Endothelial cell (in vitro differentiated cells): Measurements from ENCODE around the gene IL18R1. TPM values are rescaled to one million over a fixed set of nuclear protein-coding genes. Genes with fewer than 3 reads are reported as not detected.
"Not testable (repeated sequence)": the region's sequence is repeated elsewhere in the genome, so short reads cannot be mapped to it uniquely, and the experiment has no call there.

ENCODE experiments used
- DNase-seq: peaks from one replicate; pipeline ENCODE4 v3.0.0; 2021; ENCODE audit warnings: low spot score
- H3K27ac Mint-ChIP-seq: one replicate; pipeline ENCODE4 v1.8.0; 2021; ENCODE audit warnings: mixed read lengths, inconsistent platforms; ENCODE audit not compliant: unreplicated experiment
- H3K27me3 Mint-ChIP-seq: one replicate; pipeline ENCODE4 v1.8.0; 2021; ENCODE audit warnings: mild to moderate bottlenecking, moderate library complexity, mixed read lengths, inconsistent platforms; ENCODE audit not compliant: unreplicated experiment
- H3K36me3 Mint-ChIP-seq: one replicate; pipeline ENCODE4 v1.8.0; 2021; ENCODE audit warnings: mild to moderate bottlenecking, low read depth, mixed read lengths, inconsistent platforms; ENCODE audit not compliant: unreplicated experiment
- H3K4me1 Mint-ChIP-seq: one replicate; pipeline ENCODE4 v1.8.0; 2021; ENCODE audit warnings: mild to moderate bottlenecking, mixed read lengths, inconsistent platforms; ENCODE audit not compliant: unreplicated experiment
- H3K4me3 Mint-ChIP-seq: one replicate; pipeline ENCODE4 v1.8.0; 2021; ENCODE audit warnings: mild to moderate bottlenecking, mixed read lengths, inconsistent platforms; ENCODE audit not compliant: unreplicated experiment
- H3K9me3 Mint-ChIP-seq: one replicate; pipeline ENCODE4 v1.8.0; 2021; ENCODE audit warnings: mixed read lengths, inconsistent platforms; ENCODE audit not compliant: unreplicated experiment
- CTCF ChIP-seq: fragments of 200-600 bp; sonication (generic); IDR thresholded peaks from one replicate; pipeline ENCODE4 v1.5.0; 2021; ENCODE audit warnings: antibody characterized with exemption; ENCODE audit not compliant: unreplicated experiment
- total RNA-seq: library from RNA; stranded (reverse); fragmentation: NEBNext Ultra II Directional; extraction: Animal tissue kit (Norgen Biotek cat#: 25700); gene quantifications from one replicate; pipeline ENCODE4 v1.2.1, GENCODE V29; 2021; ENCODE audit not compliant: unreplicated experiment

IL18R1 gene
- total RNA-seq, 1 donor from 2014 or later, result 0.51 TPM

DNA sequence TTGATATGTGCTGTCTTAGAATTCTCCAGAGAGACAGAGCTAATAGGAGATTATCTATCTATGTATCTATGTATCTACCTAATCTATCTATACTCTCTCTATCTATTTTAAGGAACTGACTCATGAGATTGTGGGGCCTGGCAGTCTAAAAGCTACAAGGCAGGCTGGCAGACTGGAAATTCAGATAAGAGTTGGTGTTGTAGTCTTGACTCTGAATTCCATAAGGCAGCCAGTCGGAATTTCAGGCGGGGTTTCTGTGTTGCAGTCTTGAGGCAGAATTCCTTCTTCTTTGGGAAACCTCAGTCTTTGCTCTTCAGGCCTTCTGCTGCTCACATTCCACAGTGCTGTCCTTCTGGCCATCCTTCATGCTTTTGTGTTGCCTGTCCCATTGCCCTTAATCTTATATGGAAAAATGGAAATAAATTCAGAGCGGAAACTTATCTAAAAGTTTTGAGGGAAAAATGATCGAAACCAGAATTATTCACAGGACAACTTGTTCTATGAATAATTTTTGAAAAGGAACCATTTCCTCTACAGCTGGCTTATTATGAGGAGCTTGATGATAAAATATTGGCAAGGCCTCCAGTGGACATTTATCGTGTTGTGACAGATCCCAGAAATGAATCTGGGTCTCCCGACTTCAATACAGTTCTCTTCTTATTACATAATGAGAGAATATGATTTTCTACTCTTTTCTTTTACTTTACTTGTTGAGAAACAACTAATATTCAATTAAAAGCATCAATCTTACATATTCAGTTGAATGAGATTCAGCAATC, 33.5 kb upstream of the IL18R1 start:
- Mint-ChIP-seq H3K36me3 (peaks cover 4% of the 10 kb centered on the region), H3K27ac (no peak overlapping the region), H3K4me1 (no peaks in the 10 kb centered on the region), H3K27me3 (no peaks in the 10 kb centered on the region), H3K9me3 (no peaks in the 10 kb centered on the region), H3K4me3 (no peak overlapping the region)
- no peak for TF ChIP-seq CTCF
- DNase-seq, result no peak

- not testable (repeated sequence) for H3K27me3 Mint-ChIP-seq, H3K4me3 Mint-ChIP-seq, DNase-seq, H3K4me1 Mint-ChIP-seq, H3K27ac Mint-ChIP-seq, H3K36me3 Mint-ChIP-seq, H3K9me3 Mint-ChIP-seq
Observed at GRCh38 chr2:102324914-102325313, 30.7 kb upstream of the IL18R1 start.

GRCh38 chr2:102331311-102331980, 24.1 kb upstream of the IL18R1 start:
- no peak for DNase-seq
- Mint-ChIP-seq H3K36me3 (no peaks in the 10 kb centered on the region), H3K9me3 (no peaks in the 10 kb centered on the region), H3K27ac (no peak overlapping the region), H3K4me1 (no peaks in the 10 kb centered on the region), H3K4me3 (no peak overlapping the region), H3K27me3 (no peaks in the 10 kb centered on the region)
- no peak for TF ChIP-seq CTCF

DNA sequence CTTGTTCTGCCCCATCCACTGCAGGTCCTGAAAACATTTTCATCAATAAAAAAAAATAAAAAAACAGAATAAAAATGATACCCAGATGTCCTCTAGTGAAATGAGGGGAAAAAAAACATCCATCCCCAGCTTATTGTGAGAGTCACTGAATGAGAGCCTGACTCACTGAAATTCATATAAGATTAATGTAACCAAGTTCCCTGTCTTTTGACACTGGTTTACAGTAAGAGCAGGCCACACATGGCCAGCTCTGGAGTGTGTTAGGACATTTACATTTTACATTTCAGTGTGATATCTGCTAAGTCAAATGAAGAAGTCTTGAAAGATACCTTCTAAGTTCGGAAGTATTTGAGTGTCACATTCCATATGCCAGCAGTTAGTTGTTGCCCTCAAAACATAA, 21.1 kb upstream of the IL18R1 start:
- DNase-seq, result no peak
- no peaks in the 10 kb centered on the region for H3K4me1 Mint-ChIP-seq
- no peaks in the 10 kb centered on the region for H3K9me3 Mint-ChIP-seq
- no peaks in the 10 kb centered on the region for H3K27me3 Mint-ChIP-seq
- no peak overlapping the region for H3K4me3 Mint-ChIP-seq
- no peak for TF ChIP-seq CTCF
- no peak overlapping the region for H3K27ac Mint-ChIP-seq
- H3K36me3 Mint-ChIP-seq, result no peaks in the 10 kb centered on the region

GRCh38 chr2:102335871-102336366, 19.7 kb upstream of the IL18R1 start:
- DNase-seq, result no peak

More at GRCh38 chr2:102335871-102336366, 19.7 kb upstream of the IL18R1 start:
- Mint-ChIP-seq H3K27me3 (no peaks in the 10 kb centered on the region), H3K9me3 (no peaks in the 10 kb centered on the region), H3K36me3 (no peaks in the 10 kb centered on the region), H3K27ac (no peak overlapping the region), H3K4me1 (no peaks in the 10 kb centered on the region), H3K4me3 (no peak overlapping the region)
- TF ChIP-seq CTCF, result no peak
